Measurements from ENCODE around the gene ACSF3. TPM values are rescaled to one million over a fixed set of nuclear protein-coding genes. Genes with fewer than 3 reads are reported as not detected.

ACSF3 gene
- total RNA-seq, 1 experiment from 2014 or later, result 33.5 TPM

- Histone ChIP-seq H3F3A (ENCODE audit: low read length, unreplicated experiment) (no peaks in the 10 kb centered on the region), H3K79me2 (ENCODE audit: low read length) (no peaks in the 10 kb centered on the region), H3K4me3 (ENCODE audit: low read length) (no peak overlapping the region), H3K36me3 (ENCODE audit: low read depth, low read length) (peaks cover 8% of the 10 kb centered on the region; the same call in 1 of the 2 replicates), H4K20me1 (ENCODE audit: low read length) (no peaks in the 10 kb centered on the region), H2AFZ (ENCODE audit: low read length) (no peak overlapping the region), H3K4me1 (ENCODE audit: insufficient read depth, low read length) (no peaks in the 10 kb centered on the region), H3K9ac (ENCODE audit: low read length) (no peak overlapping the region), H3K9me3 (ENCODE audit: low read length) (no peaks in the 10 kb centered on the region), H3K4me2 (ENCODE audit: low read length) (no peak overlapping the region), H3K27me3 (ENCODE audit: low read length) (no peaks in the 10 kb centered on the region), H3K9me2 (replicated peaks; ENCODE audit: low read length) (no peaks in the 10 kb centered on the region), H3K27ac (ENCODE audit: low read length) (no peak overlapping the region)
- ChIA-PET CTCF (no interaction called here), POLR2A (ENCODE audit: unreplicated experiment) (no interaction called here)
- ATAC-seq, result no peak
- no TSS peak for BruUV-seq (replicated peaks)
- no peak for DNase-seq
- no peak for TF ChIP-seq CTCF (conservative IDR thresholded peaks at IDR 0.05; ENCODE audit: low read depth, low read length)
- no peak for TF ChIP-seq EZH2phosphoT487 (IDR thresholded peaks at IDR 0.05; ENCODE audit: borderline replicate concordance, low read length)
- no peak for TF ChIP-seq EZH2 (IDR thresholded peaks at IDR 0.05; ENCODE audit: low read length, unreplicated experiment)
- intact Hi-C loops (cut with micrococcal nuclease), result no loop called here
Observed at GRCh38 chr16:89131783-89132182, 38.1 kb downstream of the ACSF3 start.

DNA sequence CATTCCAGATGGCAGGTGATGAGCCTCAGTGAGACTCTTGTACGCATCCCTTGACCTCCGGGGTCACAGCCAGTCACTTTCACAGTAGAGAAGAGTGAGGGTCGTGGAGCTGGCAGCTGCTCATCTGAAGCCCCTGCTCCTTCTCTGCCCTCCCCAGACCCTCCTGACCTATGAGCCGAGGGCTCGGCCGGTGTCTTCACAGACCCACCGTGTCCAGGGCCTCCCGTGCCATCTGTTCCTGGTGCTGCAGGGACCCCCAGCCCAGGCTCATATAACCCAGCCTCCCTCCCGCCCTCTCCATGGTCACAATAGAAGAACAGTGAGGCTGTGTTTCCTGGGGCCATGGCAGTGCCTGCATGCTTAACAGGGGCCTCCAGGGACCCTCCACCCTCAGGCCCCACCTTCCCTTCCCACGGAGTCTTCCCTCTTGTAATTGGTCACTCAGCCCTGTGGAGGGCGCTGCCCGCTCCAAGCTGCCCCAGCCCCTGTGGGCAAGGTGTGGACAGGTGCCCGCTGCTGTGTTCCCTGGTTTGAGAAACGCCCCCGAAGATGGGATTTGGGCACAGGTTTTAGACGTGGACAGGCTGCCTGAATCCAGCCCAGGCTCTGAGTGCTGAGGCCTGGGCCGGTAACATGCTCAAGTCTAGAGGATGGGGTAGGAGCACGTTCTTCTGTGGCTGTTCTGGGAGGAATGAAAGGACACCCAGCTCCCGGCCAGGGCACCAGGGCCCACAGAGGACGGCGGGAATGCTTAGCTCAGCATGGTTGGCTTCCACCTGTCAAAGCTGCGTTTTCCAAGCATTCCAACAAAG is 38.7 kb downstream of the ACSF3 start:
- Histone ChIP-seq H3K9me2 (replicated peaks; ENCODE audit: low read length) (no peaks in the 10 kb centered on the region), H3K4me3 (ENCODE audit: low read length) (no peak overlapping the region), H3K36me3 (ENCODE audit: low read depth, low read length) (peaks cover 8% of the 10 kb centered on the region; the same call in 1 of the 2 replicates), H3K27me3 (ENCODE audit: low read length) (no peaks in the 10 kb centered on the region), H3K4me1 (ENCODE audit: insufficient read depth, low read length) (no peaks in the 10 kb centered on the region), H3K9me3 (ENCODE audit: low read length) (no peaks in the 10 kb centered on the region), H3K4me2 (ENCODE audit: low read length) (no peak overlapping the region), H4K20me1 (ENCODE audit: low read length) (no peaks in the 10 kb centered on the region), H3K9ac (ENCODE audit: low read length) (no peak overlapping the region), H3K79me2 (ENCODE audit: low read length) (no peaks in the 10 kb centered on the region), H2AFZ (ENCODE audit: low read length) (no peak overlapping the region), H3K27ac (ENCODE audit: low read length) (no peak overlapping the region), H3F3A (ENCODE audit: low read length, unreplicated experiment) (no peaks in the 10 kb centered on the region)
- ATAC-seq (no peak), DNase-seq (no peak)
- no TSS peak for BruUV-seq (replicated peaks)
- TF ChIP-seq CTCF (conservative IDR thresholded peaks at IDR 0.05; ENCODE audit: low read depth, low read length) (peak; percentile 17; the same call in 1 of the 2 replicates), EZH2 (IDR thresholded peaks at IDR 0.05; ENCODE audit: low read length, unreplicated experiment) (no peak), EZH2phosphoT487 (IDR thresholded peaks at IDR 0.05; ENCODE audit: borderline replicate concordance, low read length) (no peak)
- ChIA-PET CTCF (no interaction called here), POLR2A (ENCODE audit: unreplicated experiment) (no interaction called here)
- intact Hi-C loops (cut with micrococcal nuclease), result no loop called here

DNA sequence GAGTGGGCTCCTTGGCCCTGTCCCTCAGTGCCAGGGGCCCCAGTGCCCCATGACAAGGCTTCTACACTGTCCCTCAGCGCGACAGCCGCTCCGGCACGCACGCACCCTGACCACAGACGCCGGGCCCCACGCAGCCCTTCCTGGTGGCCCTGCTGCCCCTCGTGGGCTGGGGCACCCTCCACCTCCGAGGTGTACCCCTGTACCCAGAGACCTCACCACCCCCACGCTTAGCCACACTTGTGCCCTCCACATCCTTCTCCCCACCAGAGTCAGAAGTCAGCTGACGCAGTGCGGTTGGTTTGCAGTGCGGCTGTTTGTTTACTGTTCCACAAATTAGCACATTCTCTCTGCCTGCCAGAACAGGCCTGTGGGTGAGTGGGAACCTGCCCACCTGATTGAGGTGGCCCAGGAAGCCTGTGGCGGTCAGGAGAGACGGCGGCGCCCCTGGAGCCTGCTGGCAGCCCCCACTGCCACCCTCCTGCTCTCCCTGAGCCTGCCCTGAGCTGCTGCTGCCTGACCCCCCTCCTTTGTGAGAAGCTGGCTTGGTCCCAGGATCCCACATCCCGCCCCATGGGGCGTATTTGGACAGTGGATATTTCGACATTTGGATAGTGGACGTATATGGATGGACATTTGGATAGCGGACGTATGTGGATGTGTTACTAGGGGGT is 39.9 kb downstream of the ACSF3 start:
- Histone ChIP-seq H4K20me1 (ENCODE audit: low read length) (no peaks in the 10 kb centered on the region), H3K4me1 (ENCODE audit: insufficient read depth, low read length) (no peaks in the 10 kb centered on the region), H3K4me3 (ENCODE audit: low read length) (no peak overlapping the region), H3K4me2 (ENCODE audit: low read length) (no peak overlapping the region), H3K79me2 (ENCODE audit: low read length) (no peaks in the 10 kb centered on the region), H3K27me3 (ENCODE audit: low read length) (no peaks in the 10 kb centered on the region), H3K27ac (ENCODE audit: low read length) (no peak overlapping the region), H3K9ac (ENCODE audit: low read length) (no peak overlapping the region), H3K9me2 (replicated peaks; ENCODE audit: low read length) (no peaks in the 10 kb centered on the region), H2AFZ (ENCODE audit: low read length) (no peak overlapping the region), H3K36me3 (ENCODE audit: low read depth, low read length) (peaks cover 8% of the 10 kb centered on the region; the same call in 1 of the 2 replicates), H3F3A (ENCODE audit: low read length, unreplicated experiment) (no peaks in the 10 kb centered on the region), H3K9me3 (ENCODE audit: low read length) (no peaks in the 10 kb centered on the region)
- TF ChIP-seq EZH2phosphoT487 (IDR thresholded peaks at IDR 0.05; ENCODE audit: borderline replicate concordance, low read length), result no peak
- no peak for TF ChIP-seq CTCF (conservative IDR thresholded peaks at IDR 0.05; ENCODE audit: low read depth, low read length)
- TF ChIP-seq EZH2 (IDR thresholded peaks at IDR 0.05; ENCODE audit: low read length, unreplicated experiment), result no peak
- no TSS peak for BruUV-seq (replicated peaks)
- intact Hi-C loops (cut with micrococcal nuclease), result no loop called here
- ChIA-PET CTCF (no interaction called here), POLR2A (ENCODE audit: unreplicated experiment) (no interaction called here)
- DNase-seq (no peak), ATAC-seq (no peak)
